DND-41 (cell line): ENCODE data around the gene EFHD2.
"Not testable (repeated sequence)": the region's sequence is repeated elsewhere in the genome, so short reads cannot be mapped to it uniquely, and the experiment has no call there.

ENCODE experiments used
- ATAC-seq: fragments of 200-7000 bp; cut with Tn5 transposase; 3 replicates; pipeline ENCODE4 v1.9.1; 2021; ENCODE audit warnings: low read depth; ENCODE audit not compliant: insufficient read depth
- DNase-seq: peaks from one replicate; pipeline ENCODE4 v3.0.0-alpha.2; 2020
- H2AFZ ChIP-seq: 2 replicates; pipeline ENCODE4 v1.6.0; 2012; ENCODE audit warnings: low read depth, low read length
- H3K27ac ChIP-seq: 2 replicates; pipeline ENCODE4 v1.5.1; 2012; ENCODE audit warnings: low read length, inconsistent platforms
- H3K27me3 ChIP-seq: fragments of 200-600 bp; sonication (generic); 2 replicates; pipeline ENCODE4 v1.6.0; 2012; ENCODE audit warnings: low read length, mild to moderate bottlenecking, inconsistent platforms; ENCODE audit not compliant: insufficient read depth, poor library complexity
- H3K36me3 ChIP-seq: 2 replicates; pipeline ENCODE4 v1.5.1; 2012; ENCODE audit warnings: low read length, inconsistent platforms; ENCODE audit not compliant: insufficient read depth
- H3K4me1 ChIP-seq: 2 replicates; pipeline ENCODE4 v1.5.1; 2012; ENCODE audit warnings: mild to moderate bottlenecking, low read length; ENCODE audit not compliant: insufficient read depth
- H3K4me2 ChIP-seq: 2 replicates; pipeline ENCODE4 v1.6.0; 2012; ENCODE audit warnings: mild to moderate bottlenecking, moderate library complexity, low read length, inconsistent platforms; ENCODE audit not compliant: insufficient read depth
- H3K4me3 ChIP-seq, 2 experiments: fragments of 200-600 bp in 1 of 2; shearing (Covaris generic) in 1 of 2; 2 replicates each; pipeline ENCODE4 v1.5.1; 2012 to 2016; ENCODE audit warnings: inconsistent platforms in 2 of 2, low read length in 2 of 2, mild to moderate bottlenecking in 2 of 2, low read depth in 1 of 2, moderate library complexity in 1 of 2
- H3K79me2 ChIP-seq: 2 replicates; pipeline ENCODE4 v1.6.0; 2012; ENCODE audit warnings: low read length, inconsistent platforms; ENCODE audit not compliant: insufficient read depth
- H3K9ac ChIP-seq: 2 replicates; pipeline ENCODE4 v1.6.0; 2012; ENCODE audit warnings: low read depth, mild to moderate bottlenecking, inconsistent platforms, low read length, moderate library complexity
- H3K9me3 ChIP-seq: 2 replicates; pipeline ENCODE4 v1.5.1; 2012; ENCODE audit warnings: low read length, moderate library complexity, mild to moderate bottlenecking, inconsistent platforms; ENCODE audit not compliant: insufficient read depth, severe bottlenecking
- H4K20me1 ChIP-seq: 2 replicates; pipeline ENCODE4 v1.6.0; 2012; ENCODE audit warnings: low read length; ENCODE audit not compliant: insufficient read depth
- EZH2 ChIP-seq: IDR thresholded peaks from 3 replicates; pipeline ENCODE4 v1.6.1; 2012; ENCODE audit warnings: borderline replicate concordance, low read depth, mild to moderate bottlenecking, moderate library complexity, low read length, inconsistent platforms; ENCODE audit not compliant: severe bottlenecking
- TF ChIP-seq, protein P1 (sequence below): IDR thresholded peaks from 2 replicates; pipeline ENCODE4 v1.5.1; 2012; ENCODE audit warnings: borderline replicate concordance, low read length, moderate library complexity, mild to moderate bottlenecking; ENCODE audit not compliant: poor library complexity, severe bottlenecking; ENCODE audit errors: extremely low read depth

Gene EFHD2

GRCh38 chr1:15431571-15431948 is 21.9 kb downstream of the EFHD2 start:
- H3K36me3 ChIP-seq = peaks cover 10% of the 10 kb centered on the region
- no peak overlapping the region for H3K27ac ChIP-seq

GRCh38 chr1:15432324-15432723 is 22.6 kb downstream of the EFHD2 start:
- no peak overlapping the region for H3K4me3 ChIP-seq
- no peaks in the 10 kb centered on the region for H3K9me3 ChIP-seq
- no peaks in the 10 kb centered on the region for H3K79me2 ChIP-seq
- DNase-seq (no peak), ATAC-seq (no peak)
- H3K27ac ChIP-seq = no peak overlapping the region
- 0 out of 2 replicates have a peak, but pooled peaks cover 2% of the 10 kb centered on the region for H4K20me1 ChIP-seq
- no peaks in the 10 kb centered on the region for H3K27me3 ChIP-seq
- H3K9ac ChIP-seq = no peak overlapping the region
- no peak overlapping the region for H3K4me2 ChIP-seq
- H3K4me1 ChIP-seq = no peaks in the 10 kb centered on the region
- TF ChIP-seq, protein P1, sequence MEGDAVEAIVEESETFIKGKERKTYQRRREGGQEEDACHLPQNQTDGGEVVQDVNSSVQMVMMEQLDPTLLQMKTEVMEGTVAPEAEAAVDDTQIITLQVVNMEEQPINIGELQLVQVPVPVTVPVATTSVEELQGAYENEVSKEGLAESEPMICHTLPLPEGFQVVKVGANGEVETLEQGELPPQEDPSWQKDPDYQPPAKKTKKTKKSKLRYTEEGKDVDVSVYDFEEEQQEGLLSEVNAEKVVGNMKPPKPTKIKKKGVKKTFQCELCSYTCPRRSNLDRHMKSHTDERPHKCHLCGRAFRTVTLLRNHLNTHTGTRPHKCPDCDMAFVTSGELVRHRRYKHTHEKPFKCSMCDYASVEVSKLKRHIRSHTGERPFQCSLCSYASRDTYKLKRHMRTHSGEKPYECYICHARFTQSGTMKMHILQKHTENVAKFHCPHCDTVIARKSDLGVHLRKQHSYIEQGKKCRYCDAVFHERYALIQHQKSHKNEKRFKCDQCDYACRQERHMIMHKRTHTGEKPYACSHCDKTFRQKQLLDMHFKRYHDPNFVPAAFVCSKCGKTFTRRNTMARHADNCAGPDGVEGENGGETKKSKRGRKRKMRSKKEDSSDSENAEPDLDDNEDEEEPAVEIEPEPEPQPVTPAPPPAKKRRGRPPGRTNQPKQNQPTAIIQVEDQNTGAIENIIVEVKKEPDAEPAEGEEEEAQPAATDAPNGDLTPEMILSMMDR = no peak
- TF ChIP-seq EZH2 = no peak
- H2AFZ ChIP-seq = no peak overlapping the region
- peaks cover 3% of the 10 kb centered on the region for H3K36me3 ChIP-seq

More at GRCh38 chr1:15431571-15431948, 21.9 kb downstream of the EFHD2 start:
- Histone ChIP-seq H3K4me3 (no peak overlapping the region), H3K9me3 (no peaks in the 10 kb centered on the region), H3K27me3 (no peaks in the 10 kb centered on the region), H3K4me2 (no peak overlapping the region), H3K4me1 (no peaks in the 10 kb centered on the region), H3K79me2 (no peaks in the 10 kb centered on the region), H2AFZ (no peak overlapping the region), H4K20me1 (peaks cover 2% of the 10 kb centered on the region; the same call in 1 of the 2 replicates), H3K9ac (no peak overlapping the region)
- no peak for DNase-seq
- TF ChIP-seq, protein P1 = no peak
- no peak for TF ChIP-seq EZH2
- peak; percentile 7; the same call in 1 of the 3 replicates for ATAC-seq

GRCh38 chr1:15433471-15433870 is 23.8 kb downstream of the EFHD2 start:
- no peaks in the 10 kb centered on the region for H3K4me1 ChIP-seq
- 0 out of 2 replicates have a peak, but pooled peaks cover 2% of the 10 kb centered on the region for H4K20me1 ChIP-seq
- H3K9me3 ChIP-seq = no peaks in the 10 kb centered on the region
- no peak overlapping the region for H3K4me3 ChIP-seq
- DNase-seq (no peak), ATAC-seq (no peak)
- H3K9ac ChIP-seq = no peak overlapping the region
- no peak overlapping the region for H3K4me2 ChIP-seq
- H3K36me3 ChIP-seq = no peaks in the 10 kb centered on the region
- TF ChIP-seq EZH2 = no peak
- TF ChIP-seq, protein P1 = no peak
- no peaks in the 10 kb centered on the region for H3K27me3 ChIP-seq
- no peak overlapping the region for H2AFZ ChIP-seq
- H3K79me2 ChIP-seq = no peaks in the 10 kb centered on the region
- no peak overlapping the region for H3K27ac ChIP-seq

GRCh38 chr1:15434739-15435138 is 25.1 kb downstream of the EFHD2 start:
- not testable (repeated sequence) for H3K4me3 ChIP-seq, H3K4me2 ChIP-seq, H4K20me1 ChIP-seq, H2AFZ ChIP-seq, H3K27me3 ChIP-seq, DNase-seq, H3K36me3 ChIP-seq, H3K4me1 ChIP-seq, ATAC-seq, H3K9ac ChIP-seq, H3K79me2 ChIP-seq, H3K27ac ChIP-seq, H3K9me3 ChIP-seq
